Right lobe of liver (tissue), 6 donors: ENCODE results near the gene EFNB2. TPM values are rescaled to one million over a fixed set of nuclear protein-coding genes. Genes with fewer than 3 reads are reported as not detected.

Experiments used
- ATAC-seq, 4 donors: fragments of 200-7000 bp; cut with Tn5 transposase; one replicate each; pipeline ENCODE4 v1.9.1; 2020; ENCODE audit warnings: mild to moderate bottlenecking in 4 of 4, moderate library complexity in 4 of 4
- DNase-seq, 3 donors: peaks; one replicate each; pipeline ENCODE4 v3.0.0-alpha.2; 2020
- H3K27ac ChIP-seq, 3 donors: fragments of 200-600 bp; one replicate each; pipeline ENCODE4 v1.8.0; 2022
- H3K27me3 ChIP-seq, 2 donors: fragments of 200-600 bp; one replicate each; pipeline ENCODE4 v1.8.0; 2022
- H3K36me3 ChIP-seq, 4 donors: fragments of 200-600 bp; sonication (generic) in 1 of 4; one replicate each; pipeline versions ENCODE4 v1.5.1 to v1.8.0; 2017 to 2022; ENCODE audit warnings: control low read depth in 1 of 4
- H3K4me1 ChIP-seq, 4 donors: fragments of 200-600 bp; sonication (generic) in 1 of 4; one replicate each; pipeline versions ENCODE4 v1.5.1 to v1.8.0; 2017 to 2022; ENCODE audit warnings: control low read depth in 1 of 4
- H3K4me3 ChIP-seq, 3 donors: fragments of 200-600 bp; one replicate each; pipeline ENCODE4 v1.8.0; 2022
- H3K9me3 ChIP-seq, 4 donors: fragments of 200-600 bp; sonication (generic) in 1 of 4; one replicate each; pipeline versions ENCODE4 v1.5.1 to v1.8.0; 2017 to 2022; ENCODE audit warnings: control low read depth in 1 of 4
- POLR2A ChIP-seq: fragments of 450-650 bp; IDR thresholded peaks from one replicate; pipeline ENCODE4 v1.6.1; 2017; ENCODE audit warnings: antibody characterized with exemption, mild to moderate bottlenecking
- WGBS: methylation state at CpG from one replicate; pipeline ENCODE4 v1.1.6; 2018; ENCODE audit warnings: low coverage, low lambda C conversion rate; ENCODE audit not compliant: insufficient coverage; ENCODE audit errors: missing lambda C conversion rate; 5-methylcytosine and 5-hydroxymethylcytosine counted together
- intact Hi-C, 2 donors: fragments of 100-400 bp; cut with DNase I; formaldehyde crosslinking; loops; one replicate each; pipeline versions ENCODE4 v1.11.2 to v1.14.1; 2022
- total RNA-seq, 6 experiments: library from RNA; depleted of rRNA in 2 of 6; stranded (reverse); fragments of >200 nt in 2 of 6; fragmentation: NEBNext Ultra II Directional in 3 of 6; extraction: Animal tissue kit (Norgen Biotek cat#: 25700) in 3 of 6; gene quantifications; one replicate each; pipeline versions ENCODE4 v1.1.0 to v1.2.4, GENCODE V29; 2016 to 2023
- TF ChIP-seq, protein P1 (sequence below), 4 donors: fragments of 200-600 bp in 3 of 4; fragments of 450-650 bp in 1 of 4; IDR thresholded peaks; one replicate each; pipeline versions ENCODE4 v1.5.1 to v1.8.0; 2016 to 2022; ENCODE audit warnings: antibody characterized with exemption in 4 of 4, mild to moderate bottlenecking in 2 of 4
- donor health status: DM: no; HTN: yes; CAD: no.
- donor health status: DM: no; HTN: no; CAD: no.
- donor health status: DM: no; HTN: no; CAD: no.
- donor health status: DM: no; HTN: yes; CAD: no.
- donor health status: DM: no; HTN: yes; CAD: no.

EFNB2 gene
- total RNA-seq, 6 experiments from 2014 or later: 2.3 to 9.8 (median 3.9) TPM

- Histone ChIP-seq H3K36me3 (no peaks in the 10 kb centered on the region), H3K4me1 (peaks cover 0 to 21% (median 4%) of the 10 kb centered on the region in 4 donors), H3K27me3 (peaks cover 0 to 8% of the 10 kb centered on the region in 2 donors), H3K9me3 (no peaks in the 10 kb centered on the region), H3K4me3 (peak overlapping the region in 1 of 3 donors; percentile 68), H3K27ac (peak overlapping the region in 1 of 3 donors; percentile 35)
- ATAC-seq (no peak), DNase-seq (no peak)
- intact Hi-C loops: no loop called here
- TF ChIP-seq, protein P1, sequence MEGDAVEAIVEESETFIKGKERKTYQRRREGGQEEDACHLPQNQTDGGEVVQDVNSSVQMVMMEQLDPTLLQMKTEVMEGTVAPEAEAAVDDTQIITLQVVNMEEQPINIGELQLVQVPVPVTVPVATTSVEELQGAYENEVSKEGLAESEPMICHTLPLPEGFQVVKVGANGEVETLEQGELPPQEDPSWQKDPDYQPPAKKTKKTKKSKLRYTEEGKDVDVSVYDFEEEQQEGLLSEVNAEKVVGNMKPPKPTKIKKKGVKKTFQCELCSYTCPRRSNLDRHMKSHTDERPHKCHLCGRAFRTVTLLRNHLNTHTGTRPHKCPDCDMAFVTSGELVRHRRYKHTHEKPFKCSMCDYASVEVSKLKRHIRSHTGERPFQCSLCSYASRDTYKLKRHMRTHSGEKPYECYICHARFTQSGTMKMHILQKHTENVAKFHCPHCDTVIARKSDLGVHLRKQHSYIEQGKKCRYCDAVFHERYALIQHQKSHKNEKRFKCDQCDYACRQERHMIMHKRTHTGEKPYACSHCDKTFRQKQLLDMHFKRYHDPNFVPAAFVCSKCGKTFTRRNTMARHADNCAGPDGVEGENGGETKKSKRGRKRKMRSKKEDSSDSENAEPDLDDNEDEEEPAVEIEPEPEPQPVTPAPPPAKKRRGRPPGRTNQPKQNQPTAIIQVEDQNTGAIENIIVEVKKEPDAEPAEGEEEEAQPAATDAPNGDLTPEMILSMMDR (IDR thresholded peaks at IDR 0.05): no peak
- TF ChIP-seq POLR2A: no peak
- WGBS: 20% methylated on average over 18 of the region's 18 CpGs
Measured at GRCh38 chr13:106532111-106532929, 3.1 kb downstream of the EFNB2 start.

DNA sequence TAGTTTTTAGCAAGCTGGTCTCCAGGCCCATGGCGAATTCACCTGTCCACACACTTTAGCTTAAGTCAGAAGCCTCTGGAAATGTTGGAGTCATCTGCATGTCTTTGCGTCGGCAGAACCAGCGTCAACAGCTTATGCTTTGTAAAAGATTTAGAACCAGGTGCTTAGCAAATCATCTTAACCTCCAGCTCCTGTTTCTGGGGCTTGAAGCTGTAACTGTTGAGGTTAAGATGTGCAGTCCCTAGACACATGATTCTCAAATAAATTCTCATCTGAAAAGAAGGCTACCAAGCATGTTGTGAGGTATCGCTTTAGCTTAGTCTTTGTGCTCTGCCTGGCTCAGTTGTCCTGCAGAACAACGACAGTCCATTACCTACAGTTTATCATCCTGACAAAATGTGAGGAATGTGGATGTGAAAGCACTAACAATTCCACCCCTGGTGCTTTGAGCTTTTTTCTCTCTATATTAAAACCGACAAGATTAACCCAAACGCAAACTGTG is 4.4 kb downstream of the EFNB2 start:
- no peak for ATAC-seq
- H3K9me3 ChIP-seq: no peaks in the 10 kb centered on the region
- H3K4me1 ChIP-seq: peaks cover 0 to 18% (median 4%) of the 10 kb centered on the region in 4 donors
- no peak for DNase-seq
- H3K27me3 ChIP-seq: peaks cover 0 to 8% of the 10 kb centered on the region in 2 donors
- intact Hi-C loops: no loop called here
- no peak overlapping the region for H3K27ac ChIP-seq
- TF ChIP-seq, protein P1 (IDR thresholded peaks at IDR 0.05): no peak
- no peak for TF ChIP-seq POLR2A
- 48% methylated on average over 8 of the region's 8 CpGs for WGBS
- no peak overlapping the region for H3K4me3 ChIP-seq
- H3K36me3 ChIP-seq: no peaks in the 10 kb centered on the region

DNA sequence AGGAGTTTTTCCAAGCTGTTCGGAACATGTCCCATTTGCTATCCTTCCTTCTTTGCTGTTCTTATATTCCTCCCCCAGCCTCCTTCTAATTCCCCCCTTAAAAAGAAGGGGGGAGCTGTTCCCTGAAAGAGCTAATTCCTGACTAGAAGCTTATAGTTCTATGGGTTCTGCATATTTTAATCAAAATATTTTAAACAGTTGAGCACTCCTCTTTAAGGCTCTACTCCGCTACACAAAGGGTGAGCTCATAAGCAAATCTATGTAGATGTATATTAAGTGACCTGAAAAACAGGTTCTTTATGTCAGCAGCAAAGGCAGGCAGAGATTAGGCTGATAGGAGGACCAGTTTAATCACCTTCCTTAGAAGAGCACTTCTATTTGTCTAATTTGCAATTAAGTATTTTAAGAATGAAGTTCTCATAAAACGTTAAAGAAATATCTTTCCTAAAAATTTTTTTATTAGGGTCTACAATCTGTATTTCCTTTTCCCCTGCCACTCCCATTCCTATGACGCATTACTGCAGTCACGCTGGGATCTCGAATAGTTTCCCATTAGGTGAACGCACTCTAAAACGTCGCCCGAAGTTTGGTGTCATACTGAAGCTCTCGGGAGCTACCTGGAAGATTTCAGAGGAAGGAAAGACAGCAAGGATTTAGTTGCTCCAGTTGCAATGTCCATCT is 5.2 kb downstream of the EFNB2 start:
- intact Hi-C loops: no loop called here
- DNase-seq: no peak
- 65% methylated on average over 11 of the region's 11 CpGs for WGBS
- Histone ChIP-seq H3K4me3 (no peak overlapping the region), H3K4me1 (peaks cover 0 to 16% (median 4%) of the 10 kb centered on the region in 4 donors), H3K27me3 (peaks cover 0 to 8% of the 10 kb centered on the region in 2 donors), H3K9me3 (no peaks in the 10 kb centered on the region), H3K36me3 (no peaks in the 10 kb centered on the region), H3K27ac (peak overlapping the region in 1 of 3 donors; percentile 7)
- TF ChIP-seq, protein P1 (IDR thresholded peaks at IDR 0.05): no peak
- no peak for TF ChIP-seq POLR2A
- no peak for ATAC-seq

GRCh38 chr13:106529415-106530170 is 5.9 kb downstream of the EFNB2 start:
- intact Hi-C loops: no loop called here

More at GRCh38 chr13:106529415-106530170, 5.9 kb downstream of the EFNB2 start:
- Histone ChIP-seq H3K4me1 (peaks cover 0 to 14% (median 3%) of the 10 kb centered on the region in 4 donors), H3K27ac (peak overlapping the region in 1 of 3 donors; percentile 7), H3K27me3 (peaks cover 0 to 5% of the 10 kb centered on the region in 2 donors), H3K36me3 (no peaks in the 10 kb centered on the region), H3K9me3 (no peaks in the 10 kb centered on the region), H3K4me3 (no peak overlapping the region)
- no peak for ATAC-seq
- 59% methylated on average over 8 of the region's 8 CpGs for WGBS
- DNase-seq: no peak
- TF ChIP-seq, protein P1 (IDR thresholded peaks at IDR 0.05): no peak
- TF ChIP-seq POLR2A: no peak
